COLO668 (cell line): Measurements from ENCODE around the gene IL6.
A peak's percentile ranks its signal among the peaks of the same experiment; 100 is the strongest.

Experiments used
- DNase-seq: peaks from one replicate; lab custom pipeline; 2025; ENCODE audit not compliant: unreplicated experiment; lab: John Stamatoyannopoulos, UW

The IL6 gene

DNA sequence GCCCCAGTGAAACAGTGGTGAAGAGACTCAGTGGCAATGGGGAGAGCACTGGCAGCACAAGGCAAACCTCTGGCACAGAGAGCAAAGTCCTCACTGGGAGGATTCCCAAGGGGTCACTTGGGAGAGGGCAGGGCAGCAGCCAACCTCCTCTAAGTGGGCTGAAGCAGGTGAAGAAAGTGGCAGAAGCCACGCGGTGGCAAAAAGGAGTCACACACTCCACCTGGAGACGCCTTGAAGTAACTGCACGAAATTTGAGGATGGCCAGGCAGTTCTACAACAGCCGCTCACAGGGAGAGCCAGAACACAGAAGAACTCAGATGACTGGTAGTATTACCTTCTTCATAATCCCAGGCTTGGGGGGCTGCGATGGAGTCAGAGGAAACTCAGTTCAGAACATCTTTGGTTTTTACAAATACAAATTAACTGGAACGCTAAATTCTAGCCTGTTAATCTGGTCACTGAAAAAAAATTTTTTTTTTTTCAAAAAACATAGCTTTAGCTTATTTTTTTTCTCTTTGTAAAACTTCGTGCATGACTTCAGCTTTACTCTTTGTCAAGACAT, 574 bp upstream of the IL6 start:
- peak; percentile 55 for DNase-seq

- DNase-seq: no peak
Observed at GRCh38 chr7:22727714-22728035, 675 bp downstream of the IL6 start.

DNA sequence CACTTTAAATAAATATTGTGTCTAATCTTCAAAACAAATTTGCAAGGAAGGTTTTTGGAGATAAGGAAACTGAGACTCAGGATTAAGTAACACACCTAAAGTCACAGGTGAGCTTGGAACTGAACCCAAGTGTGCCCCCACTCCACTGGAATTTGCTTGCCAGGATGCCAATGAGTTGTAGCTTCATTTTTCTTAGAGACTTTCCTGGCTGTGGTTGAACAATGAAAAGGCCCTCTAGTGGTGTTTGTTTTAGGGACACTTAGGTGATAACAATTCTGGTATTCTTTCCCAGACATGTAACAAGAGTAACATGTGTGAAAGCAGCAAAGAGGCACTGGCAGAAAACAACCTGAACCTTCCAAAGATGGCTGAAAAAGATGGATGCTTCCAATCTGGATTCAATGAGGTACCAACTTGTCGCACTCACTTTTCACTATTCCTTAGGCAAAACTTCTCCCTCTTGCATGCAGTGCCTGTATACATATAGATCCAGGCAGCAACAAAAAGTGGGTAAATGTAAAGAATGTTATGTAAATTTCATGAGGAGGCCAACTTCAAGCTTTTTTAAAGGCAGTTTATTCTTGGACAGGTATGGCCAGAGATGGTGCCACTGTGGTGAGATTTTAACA, 1.5 kb downstream of the IL6 start:
- DNase-seq: no peak

GRCh38 chr7:22729180-22729825, 2.3 kb downstream of the IL6 start:
- DNase-seq: no peak

DNA sequence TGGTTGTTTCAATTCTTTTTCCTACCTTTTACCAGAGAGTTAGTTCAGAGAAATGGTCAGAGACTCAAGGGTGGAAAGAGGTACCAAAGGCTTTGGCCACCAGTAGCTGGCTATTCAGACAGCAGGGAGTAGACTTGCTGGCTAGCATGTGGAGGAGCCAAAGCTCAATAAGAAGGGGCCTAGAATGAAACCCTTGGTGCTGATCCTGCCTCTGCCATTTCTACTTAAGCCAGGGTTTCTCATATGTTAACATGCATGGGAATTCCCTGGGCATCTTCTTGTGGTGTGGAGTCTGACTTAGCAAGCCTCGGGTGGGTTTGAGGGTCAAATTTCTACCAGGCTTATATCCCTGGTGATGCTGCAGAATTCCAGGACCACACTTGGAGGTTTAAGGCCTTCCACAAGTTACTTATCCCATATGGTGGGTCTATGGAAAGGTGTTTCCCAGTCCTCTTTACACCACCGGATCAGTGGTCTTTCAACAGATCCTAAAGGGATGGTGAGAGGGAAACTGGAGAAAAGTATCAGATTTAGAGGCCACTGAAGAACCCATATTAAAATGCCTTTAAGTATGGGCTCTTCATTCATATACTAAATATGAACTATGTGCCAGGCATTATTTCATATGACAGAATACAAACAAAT, 3.2 kb downstream of the IL6 start:
- DNase-seq: no peak

DNA sequence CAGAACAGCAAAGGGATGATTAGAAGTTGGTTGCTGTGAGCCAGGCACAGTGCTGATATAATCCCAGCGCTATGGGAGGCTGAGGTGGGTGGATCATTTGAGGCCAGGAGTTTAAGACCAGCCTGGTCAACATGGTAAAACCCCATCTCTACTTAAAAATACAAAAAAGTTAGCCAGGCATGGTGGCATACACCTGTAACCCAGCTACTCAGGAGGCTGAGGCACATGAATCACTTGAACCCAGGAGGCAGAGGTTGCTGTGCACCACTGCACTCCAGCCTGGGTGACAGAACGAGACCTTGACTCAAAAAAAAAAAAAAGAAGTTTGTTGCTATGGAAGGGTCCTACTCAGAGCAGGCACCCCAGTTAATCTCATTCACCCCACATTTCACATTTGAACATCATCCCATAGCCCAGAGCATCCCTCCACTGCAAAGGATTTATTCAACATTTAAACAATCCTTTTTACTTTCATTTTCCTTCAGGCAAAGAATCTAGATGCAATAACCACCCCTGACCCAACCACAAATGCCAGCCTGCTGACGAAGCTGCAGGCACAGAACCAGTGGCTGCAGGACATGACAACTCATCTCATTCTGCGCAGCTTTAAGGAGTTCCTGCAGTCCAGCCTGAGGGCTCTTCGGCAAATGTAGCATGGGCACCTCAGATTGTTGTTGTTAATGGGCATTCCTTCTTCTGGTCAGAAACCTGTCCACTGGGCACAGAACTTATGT, 4.1 kb downstream of the IL6 start:
- no peak for DNase-seq

- no peak for DNase-seq
Observed at GRCh38 chr7:22731766-22732165, 4.8 kb downstream of the IL6 start.

DNA sequence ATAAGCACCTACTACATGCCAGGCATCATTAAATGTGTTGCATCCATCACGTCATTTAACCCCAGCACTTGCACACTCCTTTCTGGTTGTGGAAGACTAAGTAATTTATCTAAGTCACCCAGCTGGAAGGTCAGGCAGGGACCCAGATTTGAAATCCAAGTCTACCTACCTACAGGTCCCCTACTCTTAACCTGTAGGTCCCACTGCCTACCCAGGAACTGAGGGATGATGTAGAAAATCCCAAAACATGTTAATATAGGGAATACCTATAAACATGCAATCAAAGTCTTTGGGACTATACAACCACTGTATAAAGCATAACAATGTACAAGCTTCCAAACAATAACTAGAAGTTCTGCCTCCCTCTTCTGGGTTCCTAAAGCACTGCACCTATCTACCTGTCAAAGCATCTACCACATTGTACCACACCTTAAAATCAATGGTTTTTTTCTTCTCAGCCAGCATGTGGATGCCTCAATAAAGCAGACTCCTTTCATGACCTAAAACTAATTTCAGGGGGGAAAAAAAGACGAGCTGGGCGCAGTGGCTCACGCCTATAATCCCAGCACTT, 5.6 kb downstream of the IL6 start:
- peak; percentile 41 for DNase-seq

DNA sequence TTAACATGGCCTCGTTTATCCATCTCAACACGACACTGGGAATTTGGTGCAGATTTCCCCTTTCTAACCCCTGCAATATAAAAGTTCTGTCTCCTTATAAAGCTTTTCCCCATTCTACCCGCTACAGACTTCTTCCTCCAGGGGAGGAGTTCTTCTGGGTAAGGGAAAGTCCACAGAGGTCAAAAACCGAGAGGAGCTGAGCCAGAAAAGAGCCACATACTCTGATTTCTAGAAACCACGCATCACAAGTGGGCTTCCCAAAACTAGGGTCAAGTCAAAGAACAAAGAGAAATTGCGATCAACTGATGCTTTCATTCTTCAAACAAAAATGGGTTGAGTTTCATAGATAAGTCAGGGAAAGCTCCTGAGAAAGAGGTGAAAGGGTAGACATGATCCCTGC, 6.8 kb downstream of the IL6 start:
- DNase-seq: no peak

DNA sequence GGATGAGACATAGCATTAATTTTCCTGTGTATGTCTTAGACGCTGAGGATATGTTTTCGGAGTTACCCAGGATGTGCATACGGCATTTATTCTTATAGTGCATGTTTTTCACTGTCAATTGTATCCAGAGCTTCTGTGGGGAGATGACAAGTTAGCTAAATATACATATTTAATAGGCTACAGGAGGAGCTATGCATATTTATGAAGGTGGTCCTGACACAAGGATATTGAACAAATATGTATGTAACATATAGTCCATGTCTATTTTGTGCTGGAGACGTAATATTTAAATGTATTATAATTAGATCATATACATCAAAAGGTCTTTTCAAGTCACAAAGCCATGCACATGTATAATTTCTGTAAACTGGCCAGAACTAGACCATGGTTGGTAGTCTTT, 16.0 kb downstream of the IL6 start:
- DNase-seq: no peak

- no peak for DNase-seq
Observed at GRCh38 chr7:22751341-22751740, 24.3 kb downstream of the IL6 start.

DNA sequence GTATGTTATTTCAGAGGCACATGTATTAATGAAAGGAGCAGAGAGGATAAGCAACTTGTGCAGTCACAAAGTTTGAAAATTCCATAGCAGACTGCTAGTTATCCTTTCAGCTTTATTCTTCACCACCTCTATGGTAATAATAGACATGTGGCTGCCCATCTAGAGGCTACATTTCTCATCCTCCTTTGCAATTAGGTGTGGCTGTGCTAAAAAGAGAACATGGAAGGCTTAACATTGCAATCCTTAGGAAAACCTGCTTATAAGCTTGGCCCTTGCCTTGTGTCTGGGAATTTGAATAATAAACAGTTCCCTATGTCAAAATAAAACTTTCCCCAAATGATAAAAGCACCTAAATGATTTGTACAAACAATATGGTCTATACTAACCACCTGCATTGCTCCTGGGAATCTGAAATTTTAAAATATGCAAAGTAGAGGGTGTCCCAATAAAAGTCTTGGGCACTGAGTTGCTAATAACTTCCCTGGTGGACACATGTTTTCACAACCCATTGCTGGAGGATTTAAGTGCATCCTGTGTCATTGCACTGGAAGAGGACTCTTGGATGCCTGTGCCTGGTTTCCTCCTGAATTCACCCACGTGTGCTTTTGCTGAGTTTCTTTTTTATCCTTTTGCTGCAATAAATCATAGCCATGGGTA, 30.5 kb downstream of the IL6 start:
- DNase-seq: no peak

DNA sequence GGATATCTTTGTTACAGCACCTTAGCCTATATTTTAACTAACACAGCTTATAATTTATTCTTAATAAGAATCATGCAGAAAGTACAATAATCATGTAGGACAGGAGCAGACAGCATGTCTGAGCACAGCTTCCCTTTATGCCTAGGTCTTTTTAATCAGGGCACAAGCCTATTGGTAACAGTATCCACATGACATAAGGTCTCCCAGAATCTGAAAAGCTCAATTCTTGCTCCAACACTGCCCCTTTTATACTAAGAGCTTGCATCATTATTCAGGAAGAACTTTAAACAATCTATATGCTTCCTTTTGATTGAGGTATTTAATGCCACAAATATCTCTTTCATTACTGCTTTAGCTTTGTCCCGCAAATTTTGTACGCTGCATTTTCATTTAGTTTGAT, 31.6 kb downstream of the IL6 start:
- DNase-seq: no peak

GRCh38 chr7:22759721-22760120, 32.7 kb downstream of the IL6 start:
- no peak for DNase-seq

DNA sequence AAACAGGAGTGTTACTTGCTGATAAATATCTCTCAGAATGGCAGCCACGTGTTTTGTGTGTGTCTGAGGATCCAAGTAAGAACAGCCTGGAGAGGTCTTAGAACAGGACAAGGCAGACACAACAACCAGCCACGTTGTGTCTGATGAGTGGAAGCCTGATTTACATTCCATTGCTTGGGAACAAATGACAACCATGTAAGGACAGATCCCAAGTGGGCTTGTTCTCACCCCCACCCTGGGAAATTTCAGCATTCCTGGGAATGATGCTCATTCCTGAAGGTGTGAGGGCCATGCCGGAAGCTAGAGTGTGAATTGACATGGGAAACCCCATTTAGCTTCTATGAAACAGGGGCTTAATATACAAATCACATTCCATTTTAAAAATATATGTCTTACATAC, 35.9 kb downstream of the IL6 start:
- no peak for DNase-seq

GRCh38 chr7:22765609-22766008, 38.6 kb downstream of the IL6 start:
- no peak for DNase-seq

GRCh38 chr7:22771194-22771871, 44.3 kb downstream of the IL6 start:
- no peak for DNase-seq

DNA sequence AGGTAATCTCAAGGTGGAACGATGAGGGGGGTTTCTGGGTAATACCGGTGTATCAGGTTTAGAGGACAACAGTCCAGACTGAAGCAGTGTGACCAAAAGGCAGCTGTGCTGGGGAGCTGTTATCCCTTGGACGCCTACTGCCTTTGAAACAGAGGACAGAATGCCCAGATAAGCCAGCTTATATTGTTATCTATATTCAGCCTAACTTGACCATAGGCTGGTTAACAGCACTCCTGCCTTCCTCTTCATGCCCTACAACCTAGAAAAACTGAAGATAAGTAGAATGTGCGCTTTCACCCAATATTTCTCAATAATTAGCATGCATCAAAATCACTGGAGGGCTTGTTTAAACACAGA, 44.9 kb downstream of the IL6 start:
- no peak for DNase-seq

GRCh38 chr7:22772885-22773284, 45.9 kb downstream of the IL6 start:
- DNase-seq: no peak

DNA sequence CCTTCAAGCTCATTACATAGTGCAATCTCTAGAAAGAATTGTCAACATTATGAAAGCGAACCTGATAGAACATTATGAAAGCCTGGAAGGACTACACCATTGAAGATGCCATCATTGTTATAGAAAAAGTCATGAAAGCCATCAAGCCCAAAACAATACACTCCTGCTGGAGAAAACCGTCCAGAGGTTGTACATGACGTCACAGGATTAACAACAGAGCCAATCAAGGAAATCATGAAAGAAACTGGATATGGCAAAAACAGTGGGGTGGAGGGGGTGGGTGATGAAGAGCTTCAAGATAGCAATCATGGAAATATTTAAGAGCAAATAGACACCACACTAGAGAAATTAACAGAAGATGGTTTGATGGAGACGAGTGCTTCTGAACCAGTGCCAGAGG, 50.0 kb downstream of the IL6 start:
- DNase-seq: no peak
